Measurements from ENCODE around the gene ZNF775.

ZNF775 gene

DNA sequence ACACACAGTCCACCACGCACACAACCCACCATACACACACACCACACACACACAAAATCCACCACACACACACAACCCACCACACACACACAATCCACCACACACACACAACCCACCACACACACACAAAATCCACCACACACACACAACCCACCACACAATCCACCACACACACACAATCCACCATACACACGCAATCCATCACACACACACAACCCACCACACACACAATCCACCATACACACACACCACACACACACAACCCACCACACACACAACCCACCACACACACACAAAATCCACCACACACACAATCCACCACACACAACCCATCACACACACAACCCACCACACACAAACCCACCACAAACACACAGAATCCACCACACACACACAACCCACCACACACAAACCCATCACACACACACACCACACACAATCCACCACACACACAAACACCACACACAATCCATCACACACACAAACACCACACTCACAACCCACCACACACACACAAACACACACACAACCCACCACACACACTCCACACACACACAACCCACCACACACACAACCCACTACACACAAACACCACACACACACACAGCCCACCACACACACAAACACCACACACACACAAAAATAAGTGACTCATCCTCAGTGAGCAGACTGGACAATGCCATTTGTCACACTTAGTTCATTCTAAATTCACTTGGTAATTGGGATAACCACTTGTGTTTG, 19.3 kb upstream of the ZNF775 start:
- H3K9me3 ChIP-seq (ENCODE audit: control insufficient read depth in 1 of 2, low read length in 2 of 2): no peaks in the 10 kb centered on the region
- no peak overlapping the region for H3K27ac ChIP-seq (ENCODE audit: low read depth, low read length)
- H3K9ac ChIP-seq (ENCODE audit: low read depth in 1 of 2, low read length in 2 of 2): no peak overlapping the region
- H3K36me3 ChIP-seq (ENCODE audit: control insufficient read depth in 1 of 2, insufficient read depth in 2 of 2, low read length in 2 of 2): no peaks in the 10 kb centered on the region
- peaks cover 9 to 12% of the 10 kb centered on the region in 2 donors for H3K4me1 ChIP-seq (ENCODE audit: control insufficient read depth in 1 of 2, insufficient read depth in 2 of 2, low read length in 2 of 2)
- H3K27me3 ChIP-seq (ENCODE audit: control insufficient read depth in 1 of 2, insufficient read depth in 2 of 2, low read length in 2 of 2): no peaks in the 10 kb centered on the region
- no peak overlapping the region for H3K4me3 ChIP-seq (ENCODE audit: low read depth in 1 of 2, low read length in 2 of 2)

GRCh38 chr7:150360363-150361058, 18.6 kb upstream of the ZNF775 start:
- Histone ChIP-seq H3K27me3 (ENCODE audit: control insufficient read depth in 1 of 2, insufficient read depth in 2 of 2, low read length in 2 of 2) (no peaks in the 10 kb centered on the region), H3K9me3 (ENCODE audit: control insufficient read depth in 1 of 2, low read length in 2 of 2) (no peaks in the 10 kb centered on the region), H3K9ac (ENCODE audit: low read depth in 1 of 2, low read length in 2 of 2) (no peak overlapping the region), H3K4me3 (ENCODE audit: low read depth in 1 of 2, low read length in 2 of 2) (no peak overlapping the region), H3K4me1 (ENCODE audit: control insufficient read depth in 1 of 2, insufficient read depth in 2 of 2, low read length in 2 of 2) (peaks cover 9 to 12% of the 10 kb centered on the region in 2 donors), H3K36me3 (ENCODE audit: control insufficient read depth in 1 of 2, insufficient read depth in 2 of 2, low read length in 2 of 2) (no peaks in the 10 kb centered on the region), H3K27ac (ENCODE audit: low read depth, low read length) (no peak overlapping the region)

DNA sequence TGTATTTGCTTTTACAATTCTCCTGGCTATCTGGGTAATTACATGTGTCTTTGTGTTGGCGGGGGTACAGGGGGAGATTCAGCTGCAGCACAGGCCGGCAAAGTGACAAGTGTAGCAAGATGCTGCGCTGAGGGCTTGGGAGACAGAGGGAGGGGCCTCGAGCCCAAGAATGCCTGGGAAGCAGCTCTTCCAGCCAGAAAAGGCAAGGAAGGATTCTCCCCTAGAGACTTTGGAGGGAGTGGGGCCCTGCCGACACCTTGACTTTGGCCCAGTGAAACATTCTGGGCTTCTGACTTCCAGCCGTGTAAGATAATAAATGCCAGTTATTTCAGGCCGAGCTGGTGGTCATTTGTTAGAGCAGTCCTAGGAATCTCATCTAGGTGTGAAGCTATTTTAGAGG, 17.7 kb upstream of the ZNF775 start:
- Histone ChIP-seq H3K27me3 (ENCODE audit: control insufficient read depth in 1 of 2, insufficient read depth in 2 of 2, low read length in 2 of 2) (no peaks in the 10 kb centered on the region), H3K9ac (ENCODE audit: low read depth in 1 of 2, low read length in 2 of 2) (no peak overlapping the region), H3K9me3 (ENCODE audit: control insufficient read depth in 1 of 2, low read length in 2 of 2) (no peaks in the 10 kb centered on the region), H3K4me3 (ENCODE audit: low read depth in 1 of 2, low read length in 2 of 2) (no peak overlapping the region), H3K27ac (ENCODE audit: low read depth, low read length) (no peak overlapping the region), H3K4me1 (ENCODE audit: control insufficient read depth in 1 of 2, insufficient read depth in 2 of 2, low read length in 2 of 2) (peaks cover 9 to 12% of the 10 kb centered on the region in 2 donors), H3K36me3 (ENCODE audit: control insufficient read depth in 1 of 2, insufficient read depth in 2 of 2, low read length in 2 of 2) (no peaks in the 10 kb centered on the region)

- H3K4me3 ChIP-seq (ENCODE audit: low read depth in 1 of 2, low read length in 2 of 2): no peak overlapping the region
- no peaks in the 10 kb centered on the region for H3K27me3 ChIP-seq (ENCODE audit: control insufficient read depth in 1 of 2, insufficient read depth in 2 of 2, low read length in 2 of 2)
- H3K36me3 ChIP-seq (ENCODE audit: control insufficient read depth in 1 of 2, insufficient read depth in 2 of 2, low read length in 2 of 2): no peaks in the 10 kb centered on the region
- H3K9ac ChIP-seq (ENCODE audit: low read depth in 1 of 2, low read length in 2 of 2): no peak overlapping the region
- H3K9me3 ChIP-seq (ENCODE audit: control insufficient read depth in 1 of 2, low read length in 2 of 2): no peaks in the 10 kb centered on the region
- no peak overlapping the region for H3K27ac ChIP-seq (ENCODE audit: low read depth, low read length)
- peaks cover 9 to 12% of the 10 kb centered on the region in 2 donors for H3K4me1 ChIP-seq (ENCODE audit: control insufficient read depth in 1 of 2, insufficient read depth in 2 of 2, low read length in 2 of 2)
Observed at GRCh38 chr7:150361807-150362621, 17.1 kb upstream of the ZNF775 start.

- no peaks in the 10 kb centered on the region for H3K9me3 ChIP-seq (ENCODE audit: control insufficient read depth in 1 of 2, low read length in 2 of 2)
- H3K4me1 ChIP-seq (ENCODE audit: control insufficient read depth in 1 of 2, insufficient read depth in 2 of 2, low read length in 2 of 2): peaks cover 6 to 12% of the 10 kb centered on the region in 2 donors
- no peak overlapping the region for H3K4me3 ChIP-seq (ENCODE audit: low read depth in 1 of 2, low read length in 2 of 2)
- no peak overlapping the region for H3K27ac ChIP-seq (ENCODE audit: low read depth, low read length)
- no peaks in the 10 kb centered on the region for H3K27me3 ChIP-seq (ENCODE audit: control insufficient read depth in 1 of 2, insufficient read depth in 2 of 2, low read length in 2 of 2)
- H3K9ac ChIP-seq (ENCODE audit: low read depth in 1 of 2, low read length in 2 of 2): no peak overlapping the region
- H3K36me3 ChIP-seq (ENCODE audit: control insufficient read depth in 1 of 2, insufficient read depth in 2 of 2, low read length in 2 of 2): no peaks in the 10 kb centered on the region
Observed at GRCh38 chr7:150363370-150363769, 15.8 kb upstream of the ZNF775 start.

DNA sequence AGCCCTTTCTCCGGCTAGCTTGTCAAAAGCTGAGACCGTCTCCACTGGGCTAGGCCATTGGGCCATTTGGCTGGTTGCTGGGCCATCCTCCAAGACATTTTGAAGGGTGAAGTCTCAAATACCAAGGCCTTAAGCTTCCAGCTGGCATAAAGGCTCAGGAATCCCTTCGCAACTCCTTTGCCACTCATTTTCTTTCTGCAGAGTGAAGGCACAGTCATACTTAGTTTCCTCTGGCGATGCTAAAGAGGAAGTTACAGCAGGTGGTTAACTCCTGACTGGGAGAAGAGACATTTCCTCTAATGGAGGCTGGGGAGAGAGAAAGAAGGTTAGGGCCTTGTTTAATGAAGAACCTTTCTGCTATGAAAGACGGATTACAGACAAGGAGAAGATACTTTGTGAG, 15.3 kb upstream of the ZNF775 start:
- H3K27me3 ChIP-seq (ENCODE audit: control insufficient read depth in 1 of 2, insufficient read depth in 2 of 2, low read length in 2 of 2): no peaks in the 10 kb centered on the region
- H3K4me3 ChIP-seq (ENCODE audit: low read depth in 1 of 2, low read length in 2 of 2): no peak overlapping the region
- no peak overlapping the region for H3K9ac ChIP-seq (ENCODE audit: low read depth in 1 of 2, low read length in 2 of 2)
- H3K36me3 ChIP-seq (ENCODE audit: control insufficient read depth in 1 of 2, insufficient read depth in 2 of 2, low read length in 2 of 2): no peaks in the 10 kb centered on the region
- H3K4me1 ChIP-seq (ENCODE audit: control insufficient read depth in 1 of 2, insufficient read depth in 2 of 2, low read length in 2 of 2): peaks cover 6 to 12% of the 10 kb centered on the region in 2 donors
- H3K27ac ChIP-seq (ENCODE audit: low read depth, low read length): no peak overlapping the region
- no peaks in the 10 kb centered on the region for H3K9me3 ChIP-seq (ENCODE audit: control insufficient read depth in 1 of 2, low read length in 2 of 2)

DNA sequence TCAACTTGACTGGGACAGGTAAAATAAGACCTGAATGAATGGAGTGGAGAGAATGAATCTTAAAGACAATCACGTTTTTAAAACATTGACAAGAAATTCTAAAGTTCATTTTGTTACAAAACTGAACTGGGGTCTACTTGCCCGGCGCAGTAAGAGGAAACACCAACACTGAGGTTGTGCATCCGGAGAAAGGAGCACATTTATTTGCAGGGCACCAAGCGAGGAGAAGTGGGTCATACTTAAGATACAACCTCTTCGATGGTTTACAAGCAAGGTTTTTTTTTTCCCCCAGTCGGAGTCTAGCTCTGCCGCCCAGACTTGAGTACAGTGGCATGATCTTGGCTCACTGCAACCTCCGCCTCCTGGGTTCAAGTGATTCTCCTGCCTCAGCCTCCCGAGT, 13.9 kb upstream of the ZNF775 start:
- Histone ChIP-seq H3K36me3 (ENCODE audit: control insufficient read depth in 1 of 2, insufficient read depth in 2 of 2, low read length in 2 of 2) (no peaks in the 10 kb centered on the region), H3K4me1 (ENCODE audit: control insufficient read depth in 1 of 2, insufficient read depth in 2 of 2, low read length in 2 of 2) (peaks cover 13 to 22% of the 10 kb centered on the region in 2 donors), H3K9ac (ENCODE audit: low read depth in 1 of 2, low read length in 2 of 2) (no peak overlapping the region), H3K27ac (ENCODE audit: low read depth, low read length) (no peak overlapping the region), H3K4me3 (ENCODE audit: low read depth in 1 of 2, low read length in 2 of 2) (no peak overlapping the region), H3K9me3 (ENCODE audit: control insufficient read depth in 1 of 2, low read length in 2 of 2) (no peaks in the 10 kb centered on the region), H3K27me3 (ENCODE audit: control insufficient read depth in 1 of 2, insufficient read depth in 2 of 2, low read length in 2 of 2) (no peaks in the 10 kb centered on the region)

GRCh38 chr7:150365673-150366398, 13.3 kb upstream of the ZNF775 start:
- H3K27me3 ChIP-seq (ENCODE audit: control insufficient read depth in 1 of 2, insufficient read depth in 2 of 2, low read length in 2 of 2): no peaks in the 10 kb centered on the region
- no peak overlapping the region for H3K4me3 ChIP-seq (ENCODE audit: low read depth in 1 of 2, low read length in 2 of 2)
- H3K27ac ChIP-seq (ENCODE audit: low read depth, low read length): no peak overlapping the region
- peaks cover 0 to 3% of the 10 kb centered on the region in 2 donors for H3K36me3 ChIP-seq (ENCODE audit: control insufficient read depth in 1 of 2, insufficient read depth in 2 of 2, low read length in 2 of 2)
- H3K4me1 ChIP-seq (ENCODE audit: control insufficient read depth in 1 of 2, insufficient read depth in 2 of 2, low read length in 2 of 2): peaks cover 20 to 28% of the 10 kb centered on the region in 2 donors
- no peaks in the 10 kb centered on the region for H3K9me3 ChIP-seq (ENCODE audit: control insufficient read depth in 1 of 2, low read length in 2 of 2)
- no peak overlapping the region for H3K9ac ChIP-seq (ENCODE audit: low read depth in 1 of 2, low read length in 2 of 2)

DNA sequence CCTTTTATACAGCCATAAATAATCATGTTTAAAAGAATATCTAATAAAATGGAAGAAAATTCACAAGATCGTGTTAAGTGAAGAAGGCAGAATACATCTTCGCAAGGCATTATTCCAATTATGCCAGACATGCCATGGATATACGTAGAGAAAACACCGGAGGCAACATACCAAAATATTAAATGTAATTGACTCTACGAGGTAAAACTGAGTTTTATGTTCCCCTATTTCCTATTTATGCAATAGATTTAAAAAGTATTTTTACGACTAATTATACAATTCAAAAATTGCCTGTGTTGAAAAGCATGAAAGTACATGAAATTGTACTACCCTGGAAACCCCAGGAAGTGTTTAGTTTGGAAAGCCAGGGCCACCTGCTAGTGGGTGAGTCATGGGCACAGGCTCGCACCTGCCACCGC, 11.4 kb upstream of the ZNF775 start:
- H3K27me3 ChIP-seq (ENCODE audit: control insufficient read depth in 1 of 2, insufficient read depth in 2 of 2, low read length in 2 of 2): no peaks in the 10 kb centered on the region
- peak overlapping the region; percentile 89 for H3K27ac ChIP-seq (ENCODE audit: low read depth, low read length)
- H3K9ac ChIP-seq (ENCODE audit: low read depth in 1 of 2, low read length in 2 of 2): peak overlapping the region; percentile 87 to 92
- peaks cover under 1 to 9% of the 10 kb centered on the region in 2 donors for H3K36me3 ChIP-seq (ENCODE audit: control insufficient read depth in 1 of 2, insufficient read depth in 2 of 2, low read length in 2 of 2)
- H3K9me3 ChIP-seq (ENCODE audit: control insufficient read depth in 1 of 2, low read length in 2 of 2): no peaks in the 10 kb centered on the region
- H3K4me1 ChIP-seq (ENCODE audit: control insufficient read depth in 1 of 2, insufficient read depth in 2 of 2, low read length in 2 of 2): peaks cover 29 to 44% of the 10 kb centered on the region in 2 donors
- peak overlapping the region; percentile 83 to 89 for H3K4me3 ChIP-seq (ENCODE audit: low read depth in 1 of 2, low read length in 2 of 2)
